Hematopoietic multipotent progenitor cell (in vitro differentiated cells): Measurements from ENCODE around the gene ZFC3H1. TPM values are rescaled to one million over a fixed set of nuclear protein-coding genes. Genes with fewer than 3 reads are reported as not detected.
A peak's percentile ranks its signal among the peaks of the same experiment; 100 is the strongest.

Source experiments
- DNase-seq, 3 donors: peaks; one replicate each; pipeline ENCODE4 v3.0.0-alpha.2; 2011 to 2015; ENCODE audit warnings: low read depth in 2 of 3, low spot score in 2 of 3
- total RNA-seq: library from RNA; depleted of rRNA; stranded (reverse); fragments of >200 nt; gene quantifications from one replicate; pipeline ENCODE4 v1.2.3, GENCODE V29; 2012

ZFC3H1 gene
- total RNA-seq, 1 donor = 20.7 TPM

- DNase-seq = no peak
These were observed 21.8 kb upstream of the ZFC3H1 start for GRCh38 chr12:71685312-71685906.

- peak in 2 of 3 donors; percentile 45 to 62 for DNase-seq
These were observed 20.4 kb upstream of the ZFC3H1 start for GRCh38 chr12:71684081-71684480.

DNA sequence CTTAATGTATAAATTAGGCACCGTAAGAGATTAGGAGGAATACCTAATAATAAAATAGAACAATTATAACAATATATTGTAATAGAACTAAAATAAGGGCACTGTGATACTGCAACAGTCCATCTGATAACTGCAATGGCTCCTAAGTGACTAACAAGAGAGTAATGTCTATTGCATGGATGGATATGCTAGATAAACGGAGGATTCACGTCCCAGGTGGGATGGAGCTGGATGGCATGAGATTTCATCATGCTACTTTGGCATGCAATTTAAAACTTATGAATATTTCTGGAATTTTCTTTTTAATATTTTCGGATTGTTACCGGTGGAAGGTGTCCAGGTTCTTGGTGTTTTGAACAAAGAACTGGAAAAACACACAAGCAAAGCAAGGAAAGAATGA lies 20.0 kb upstream of the ZFC3H1 start:
- no peak for DNase-seq

DNA sequence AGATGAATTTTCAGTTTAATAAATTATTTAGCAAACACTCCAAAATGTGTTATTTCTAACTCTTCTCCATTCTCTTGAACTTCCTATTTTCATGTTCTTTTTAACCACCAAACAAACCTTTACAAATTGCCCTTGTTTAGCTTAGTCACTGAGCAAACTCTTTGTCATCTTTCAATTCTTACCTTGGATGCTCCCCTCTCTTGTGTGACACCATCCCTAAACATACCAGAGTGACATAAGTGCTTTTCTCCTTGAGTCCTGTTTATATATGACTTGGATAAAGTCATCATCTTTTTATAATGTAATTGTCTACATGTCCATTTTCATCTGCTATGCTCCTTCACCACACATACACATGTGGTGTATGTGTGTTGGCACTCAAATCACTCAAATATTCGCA lies 18.8 kb upstream of the ZFC3H1 start:
- peak in 1 of 3 donors; percentile 25 for DNase-seq

GRCh38 chr12:71671816-71672215 lies 8.2 kb upstream of the ZFC3H1 start:
- DNase-seq = no peak

GRCh38 chr12:71671311-71671710 lies 7.7 kb upstream of the ZFC3H1 start:
- no peak for DNase-seq

DNA sequence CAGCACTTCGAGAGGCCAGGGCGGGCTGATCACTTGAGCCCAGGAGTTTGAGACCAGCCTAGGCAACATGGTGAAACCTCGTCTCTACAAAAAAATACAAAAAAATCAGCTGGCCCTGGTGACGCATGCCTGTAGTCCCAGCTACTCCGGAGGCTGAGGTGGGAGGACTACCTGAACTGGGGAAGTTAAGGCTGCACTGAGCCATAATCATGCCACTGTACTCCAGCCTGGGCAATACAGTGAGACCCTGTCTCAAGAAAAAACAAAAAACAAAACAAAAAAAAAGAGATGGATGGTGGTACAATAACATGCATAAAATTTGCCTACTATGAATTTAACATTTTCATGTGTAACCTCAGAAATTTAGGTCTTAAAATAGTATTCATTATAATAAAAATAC lies 2.6 kb upstream of the ZFC3H1 start:
- DNase-seq = no peak

DNA sequence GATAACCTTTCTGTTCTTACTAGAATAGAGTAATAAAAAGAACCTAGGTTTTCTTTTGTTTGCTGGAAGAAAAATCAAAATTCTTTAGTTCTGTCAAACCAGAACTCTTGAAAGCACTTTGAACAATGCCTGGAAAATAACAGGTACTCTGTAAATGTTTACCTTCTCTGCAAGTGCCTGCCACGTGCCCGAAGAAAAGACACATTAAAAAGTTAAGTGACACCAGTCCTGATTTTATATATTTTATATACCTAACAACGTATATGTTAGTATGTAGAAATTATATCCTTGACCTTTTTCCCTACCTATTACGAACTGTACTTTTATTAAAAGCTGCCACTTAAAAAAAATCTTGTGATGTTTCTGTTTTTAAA lies 1.4 kb upstream of the ZFC3H1 start:
- DNase-seq = no peak

- no peak for DNase-seq
These were observed 902 bp upstream of the ZFC3H1 start for GRCh38 chr12:71664411-71665089.

DNA sequence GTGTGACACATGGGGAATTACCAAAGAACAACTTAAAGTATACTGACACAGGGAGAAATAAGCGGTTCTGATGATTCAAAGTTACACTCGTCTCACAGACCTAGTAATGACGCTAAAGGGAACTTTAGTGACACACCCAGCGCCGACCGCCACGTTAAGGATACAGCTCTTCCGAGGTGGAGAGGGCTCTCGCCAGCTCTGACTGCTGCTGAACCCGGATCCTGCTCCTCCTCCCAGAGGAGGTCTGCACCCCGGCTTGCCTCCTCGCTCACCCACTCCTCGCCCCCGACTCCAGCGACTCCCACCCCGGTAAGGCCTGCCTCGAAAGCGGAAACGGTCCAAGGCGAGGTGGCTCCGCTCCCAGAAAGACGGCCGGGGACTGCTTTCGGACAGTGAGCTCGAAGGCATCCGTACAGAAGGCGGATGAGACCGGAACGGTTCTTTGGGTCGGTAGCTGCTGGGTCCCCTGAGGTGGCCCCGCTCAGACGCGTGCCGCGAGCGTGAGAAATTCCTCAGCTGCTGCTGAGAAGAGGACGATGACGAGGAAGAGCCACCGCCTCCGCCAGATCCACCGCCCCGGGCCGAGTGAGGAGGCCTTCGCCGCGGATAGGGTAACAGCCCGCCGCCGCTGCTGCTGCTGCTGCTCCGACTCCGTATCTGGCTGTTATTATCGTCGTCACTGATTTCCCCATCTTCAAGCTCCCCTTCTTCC lies 643 bp downstream of the ZFC3H1 start:
- peak; percentile 57 to 68 (median 61) for DNase-seq

GRCh38 chr12:71661977-71662530 lies 1.6 kb downstream of the ZFC3H1 start:
- no peak for DNase-seq

- no peak for DNase-seq
These were observed 6.9 kb downstream of the ZFC3H1 start for GRCh38 chr12:71656740-71657139.

DNA sequence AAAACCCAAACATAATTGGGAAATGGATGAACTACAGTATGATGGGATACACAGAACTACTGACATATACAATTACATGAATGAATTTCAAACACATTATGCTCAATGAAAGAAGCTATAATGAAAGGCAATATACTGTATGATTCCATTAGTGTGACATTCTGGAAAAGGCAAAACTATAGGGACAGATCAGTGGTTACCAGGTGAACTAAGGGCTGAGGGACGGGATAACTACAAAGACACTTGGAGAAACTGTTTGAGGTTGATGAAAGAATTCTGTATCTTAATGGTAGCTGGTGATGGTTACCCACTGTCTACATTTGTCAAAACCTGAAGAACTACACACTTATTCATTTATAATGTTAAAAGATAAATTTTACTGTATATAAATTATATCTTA lies 7.7 kb downstream of the ZFC3H1 start:
- DNase-seq = no peak

DNA sequence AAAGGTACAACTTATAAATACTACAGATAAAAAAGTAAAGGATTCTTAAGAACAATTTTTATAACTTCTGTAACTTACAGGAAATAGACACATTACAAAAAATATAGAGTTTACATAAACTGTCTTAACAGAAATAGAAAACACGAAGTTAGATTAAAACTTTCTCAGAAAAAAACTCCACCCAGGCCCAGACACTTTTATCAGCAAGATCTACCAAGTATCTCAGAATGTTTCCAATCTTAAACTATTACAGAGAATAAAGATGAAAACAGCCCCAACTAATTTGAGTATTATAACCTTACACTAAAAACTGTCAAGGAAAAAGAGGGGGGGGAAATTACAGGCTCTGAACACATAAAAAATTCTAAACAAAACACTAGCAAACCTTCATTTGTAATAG lies 8.2 kb downstream of the ZFC3H1 start:
- no peak for DNase-seq

- no peak for DNase-seq
These were observed 9.4 kb downstream of the ZFC3H1 start for GRCh38 chr12:71654200-71654599.

- no peak for DNase-seq
These were observed 10.5 kb downstream of the ZFC3H1 start for GRCh38 chr12:71653137-71653536.

DNA sequence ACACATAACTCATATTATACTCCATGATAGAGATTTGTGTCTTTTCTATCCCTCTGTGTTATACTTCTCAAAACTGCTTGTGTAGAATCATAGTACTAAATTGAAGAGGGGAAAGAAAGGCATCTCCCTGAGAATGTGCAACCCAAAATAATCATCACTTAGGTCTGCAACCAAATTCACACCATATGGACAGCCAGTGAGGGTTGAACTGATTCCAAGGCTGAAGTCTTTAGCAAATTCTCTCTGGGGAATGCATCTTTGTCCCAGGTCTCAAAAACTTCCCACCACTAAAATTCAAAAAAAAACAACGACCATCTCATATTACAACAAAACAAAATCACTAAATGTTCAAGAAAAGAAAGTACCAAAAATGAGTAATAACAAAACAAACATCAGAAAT lies 11.0 kb downstream of the ZFC3H1 start:
- DNase-seq = no peak

DNA sequence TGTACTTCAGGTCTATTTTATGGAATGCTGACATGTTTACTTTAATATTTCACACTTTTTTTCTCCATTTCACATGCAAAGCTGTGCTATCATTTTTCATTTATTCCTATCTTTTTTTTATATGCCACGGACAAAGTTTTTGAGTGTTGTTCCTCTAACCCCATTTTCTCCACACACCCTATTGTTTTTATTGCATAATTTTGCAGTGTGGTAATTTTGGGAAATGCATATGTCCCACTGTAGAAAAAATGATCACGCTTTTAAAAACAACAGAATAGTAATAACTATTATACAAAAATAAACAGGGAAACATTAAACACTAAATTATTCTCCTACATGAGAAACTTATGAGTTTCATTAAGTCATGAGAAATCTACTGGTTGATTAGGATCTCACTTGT lies 14.2 kb downstream of the ZFC3H1 start:
- DNase-seq = no peak

- no peak for DNase-seq
These were observed 15.1 kb downstream of the ZFC3H1 start for GRCh38 chr12:71648537-71648936.

- DNase-seq = no peak
These were observed 17.1 kb downstream of the ZFC3H1 start for GRCh38 chr12:71646512-71646911.

DNA sequence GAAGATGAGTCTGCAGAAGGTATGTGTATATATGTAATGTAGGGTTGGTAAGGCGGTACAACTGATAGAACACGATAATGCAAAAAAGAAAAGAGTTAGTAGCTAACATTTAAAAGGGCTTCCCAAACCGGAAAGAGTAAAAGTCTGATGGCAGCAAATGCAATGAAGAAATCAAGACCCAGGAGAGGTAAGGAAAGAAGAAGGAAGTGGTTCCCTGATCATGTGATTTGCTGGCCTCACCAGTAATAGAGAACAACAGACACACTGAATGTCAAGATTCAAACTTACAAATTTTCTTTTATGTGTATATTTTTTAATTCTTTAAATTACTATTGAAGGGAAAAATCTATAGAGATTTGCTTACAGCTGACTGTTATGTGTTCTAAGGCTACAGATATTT lies 18.4 kb downstream of the ZFC3H1 start:
- peak in 1 of 3 donors; percentile 35 for DNase-seq

DNA sequence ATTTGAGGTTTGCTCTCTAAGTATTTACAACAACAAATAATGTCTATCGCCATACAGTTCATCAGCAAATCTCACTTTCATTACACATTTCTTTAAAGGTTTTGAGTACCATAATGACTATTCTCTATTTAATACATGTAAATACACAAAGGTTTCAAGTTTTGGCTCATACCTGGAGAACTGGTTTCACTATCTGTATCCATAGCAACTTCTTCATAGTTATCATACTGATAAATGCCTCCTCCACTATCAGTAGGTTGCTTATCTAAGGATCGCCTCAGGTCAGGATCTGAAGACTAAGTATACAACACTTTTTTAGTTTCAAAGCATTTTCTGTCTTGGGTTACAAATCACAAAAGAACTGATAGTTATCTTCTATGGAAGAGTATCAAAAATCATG lies 21.4 kb downstream of the ZFC3H1 start:
- no peak for DNase-seq
